ENCODE results near the gene FAM43A.

- TF ChIP-seq CTCF (IDR thresholded peaks at IDR 0.05; ENCODE audit: low read depth, low read length): no peak
- TF ChIP-seq POLR2A (IDR thresholded peaks at IDR 0.05; ENCODE audit: extremely low read depth, insufficient read length): no peak
- no peak for TF ChIP-seq MYC (IDR thresholded peaks at IDR 0.05; ENCODE audit: low read depth, low read length)
Measured at GRCh38 chr3:194673761-194674160, 11.9 kb upstream of the FAM43A start.
